IPS-18a (cell line): ENCODE measurements around the gene ATF1.
"Not testable (repeated sequence)": the region's sequence is repeated elsewhere in the genome, so short reads cannot be mapped to it uniquely, and the experiment has no call there.

Experiments
- H3K27ac ChIP-seq: one replicate; pipeline ENCODE4 v1.5.1; 2013; ENCODE audit warnings: low read length
- H3K27me3 ChIP-seq: one replicate; pipeline ENCODE4 v1.6.1; 2013; ENCODE audit warnings: mild to moderate bottlenecking, low read length; ENCODE audit not compliant: control insufficient read depth, insufficient read depth
- H3K36me3 ChIP-seq: one replicate; pipeline ENCODE4 v1.6.1; 2013; ENCODE audit warnings: low read depth, low read length; ENCODE audit not compliant: control insufficient read depth
- H3K4me1 ChIP-seq: one replicate; pipeline ENCODE4 v1.6.1; 2013; ENCODE audit warnings: low read depth, low read length; ENCODE audit not compliant: control insufficient read depth
- H3K4me3 ChIP-seq: one replicate; pipeline ENCODE4 v1.5.1; 2013; ENCODE audit warnings: low read length
- H3K9ac ChIP-seq: one replicate; pipeline ENCODE4 v1.6.1; 2013; ENCODE audit warnings: mild to moderate bottlenecking, low read length, moderate library complexity
- H3K9me3 ChIP-seq: one replicate; pipeline ENCODE4 v1.6.1; 2013; ENCODE audit warnings: low read depth, low read length; ENCODE audit not compliant: control insufficient read depth

ATF1 gene

GRCh38 chr12:50841716-50842531, 78.0 kb downstream of the ATF1 start:
- no peak overlapping the region for H3K9ac ChIP-seq
- no peaks in the 10 kb centered on the region for H3K36me3 ChIP-seq
- H3K27ac ChIP-seq: no peak overlapping the region
- no peak overlapping the region for H3K4me3 ChIP-seq
- H3K27me3 ChIP-seq: no peaks in the 10 kb centered on the region
- H3K9me3 ChIP-seq: no peaks in the 10 kb centered on the region
- H3K4me1 ChIP-seq: no peaks in the 10 kb centered on the region

GRCh38 chr12:50842637-50843493, 79.0 kb downstream of the ATF1 start, which contains the start of gene TMPRSS12:
TMPRSS12 (plus strand) TSS chr12:50842926; CDS start chr12:50842965, 39 bp downstream.
- Histone ChIP-seq H3K27me3 (no peaks in the 10 kb centered on the region), H3K36me3 (no peaks in the 10 kb centered on the region), H3K9me3 (no peaks in the 10 kb centered on the region), H3K27ac (no peak within 1 kb of the TSS), H3K4me1 (no peaks in the 10 kb centered on the region), H3K9ac (no peak within 1 kb of the TSS), H3K4me3 (no peak within 1 kb of the TSS)

GRCh38 chr12:50845021-50845647, 81.2 kb downstream of the ATF1 start:
- Histone ChIP-seq H3K4me1 (no peaks in the 10 kb centered on the region), H3K27me3 (no peaks in the 10 kb centered on the region), H3K36me3 (no peaks in the 10 kb centered on the region), H3K27ac (no peak overlapping the region), H3K4me3 (no peak overlapping the region), H3K9me3 (no peaks in the 10 kb centered on the region), H3K9ac (no peak overlapping the region)

GRCh38 chr12:50848963-50849362, 85.1 kb downstream of the ATF1 start:
- no peak overlapping the region for H3K4me3 ChIP-seq
- no peaks in the 10 kb centered on the region for H3K36me3 ChIP-seq
- H3K27ac ChIP-seq: no peak overlapping the region
- no peak overlapping the region for H3K9ac ChIP-seq
- H3K27me3 ChIP-seq: no peaks in the 10 kb centered on the region
- H3K9me3 ChIP-seq: no peaks in the 10 kb centered on the region
- no peaks in the 10 kb centered on the region for H3K4me1 ChIP-seq

GRCh38 chr12:50855218-50855617, 91.3 kb downstream of the ATF1 start:
- not testable (repeated sequence) for H3K27me3 ChIP-seq, H3K4me1 ChIP-seq, H3K9me3 ChIP-seq, H3K4me3 ChIP-seq, H3K9ac ChIP-seq, H3K27ac ChIP-seq, H3K36me3 ChIP-seq

GRCh38 chr12:50855679-50856078, 91.8 kb downstream of the ATF1 start:
- H3K9ac ChIP-seq, H3K27ac ChIP-seq, H3K9me3 ChIP-seq, H3K4me1 ChIP-seq, H3K36me3 ChIP-seq, H3K27me3 ChIP-seq, H3K4me3 ChIP-seq: not testable (repeated sequence)

GRCh38 chr12:50859621-50860310, 95.9 kb downstream of the ATF1 start:
- Histone ChIP-seq H3K4me3 (no peak overlapping the region), H3K36me3 (no peaks in the 10 kb centered on the region), H3K27me3 (no peaks in the 10 kb centered on the region), H3K4me1 (no peaks in the 10 kb centered on the region), H3K27ac (no peak overlapping the region), H3K9me3 (no peaks in the 10 kb centered on the region), H3K9ac (no peak overlapping the region)

GRCh38 chr12:50862316-50862715, 98.4 kb downstream of the ATF1 start:
- H3K4me1 ChIP-seq: no peaks in the 10 kb centered on the region
- no peak overlapping the region for H3K4me3 ChIP-seq
- H3K27me3 ChIP-seq: no peaks in the 10 kb centered on the region
- H3K36me3 ChIP-seq: no peaks in the 10 kb centered on the region
- no peak overlapping the region for H3K27ac ChIP-seq
- peaks cover 5% of the 10 kb centered on the region for H3K9me3 ChIP-seq
- no peak overlapping the region for H3K9ac ChIP-seq

GRCh38 chr12:50865266-50865665, 101.4 kb downstream of the ATF1 start:
- Histone ChIP-seq H3K9me3 (peaks cover 5% of the 10 kb centered on the region), H3K9ac (no peak overlapping the region), H3K27me3 (no peaks in the 10 kb centered on the region), H3K27ac (no peak overlapping the region), H3K4me3 (no peak overlapping the region), H3K4me1 (no peaks in the 10 kb centered on the region), H3K36me3 (no peaks in the 10 kb centered on the region)

- H3K4me1 ChIP-seq, H3K9me3 ChIP-seq, H3K36me3 ChIP-seq, H3K27ac ChIP-seq, H3K9ac ChIP-seq, H3K4me3 ChIP-seq, H3K27me3 ChIP-seq: not testable (repeated sequence)
These were observed 105.0 kb downstream of the ATF1 start for GRCh38 chr12:50868881-50869280.
